ENCODE data around the gene DAP. TPM values are rescaled to one million over a fixed set of nuclear protein-coding genes. Genes with fewer than 3 reads are reported as not detected.

Gene DAP
- total RNA-seq, 1 donor: 20.1 TPM

- Histone ChIP-seq H3K9me3 (ENCODE audit: low read depth, low read length) (no peaks in the 10 kb centered on the region), H3K4me1 (ENCODE audit: insufficient read depth, low read length) (no peaks in the 10 kb centered on the region), H3K27me3 (ENCODE audit: insufficient read depth, low read length) (no peaks in the 10 kb centered on the region), H3K4me3 (ENCODE audit: low read length) (no peak overlapping the region)
These were observed 48.3 kb downstream of the DAP start for GRCh38 chr5:10712574-10713366.

DNA sequence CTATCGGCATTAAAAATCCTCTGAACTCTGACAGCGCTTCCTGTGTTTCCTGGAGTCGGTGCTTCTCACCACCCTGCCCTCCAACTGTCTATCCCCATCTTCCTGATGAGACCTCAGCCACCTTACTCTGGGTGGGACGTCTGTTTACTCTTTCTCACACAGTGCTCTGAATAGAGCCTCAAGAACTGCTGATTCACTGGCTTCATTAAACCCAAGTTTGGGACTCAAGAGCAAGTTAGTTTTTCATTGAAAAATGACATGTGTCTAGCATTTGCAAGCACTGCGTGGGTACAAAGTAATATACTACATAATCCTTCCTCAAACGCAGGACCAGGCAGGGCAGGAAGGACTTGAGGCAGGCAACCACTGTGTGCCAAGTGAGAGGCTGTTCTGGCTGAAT, 49.5 kb downstream of the DAP start:
- H3K9me3 ChIP-seq (ENCODE audit: low read depth, low read length): no peaks in the 10 kb centered on the region
- no peak overlapping the region for H3K4me3 ChIP-seq (ENCODE audit: low read length)
- no peaks in the 10 kb centered on the region for H3K27me3 ChIP-seq (ENCODE audit: insufficient read depth, low read length)
- no peaks in the 10 kb centered on the region for H3K4me1 ChIP-seq (ENCODE audit: insufficient read depth, low read length)

- Histone ChIP-seq H3K9me3 (ENCODE audit: low read depth, low read length) (no peaks in the 10 kb centered on the region), H3K4me3 (ENCODE audit: low read length) (no peak overlapping the region), H3K4me1 (ENCODE audit: insufficient read depth, low read length) (peaks cover under 1% of the 10 kb centered on the region), H3K27me3 (ENCODE audit: insufficient read depth, low read length) (no peaks in the 10 kb centered on the region)
These were observed 50.4 kb downstream of the DAP start for GRCh38 chr5:10710513-10711128.

GRCh38 chr5:10709933-10710332, 51.1 kb downstream of the DAP start:
- H3K27me3 ChIP-seq (ENCODE audit: insufficient read depth, low read length): no peaks in the 10 kb centered on the region
- H3K4me1 ChIP-seq (ENCODE audit: insufficient read depth, low read length): peaks cover 8% of the 10 kb centered on the region
- no peaks in the 10 kb centered on the region for H3K9me3 ChIP-seq (ENCODE audit: low read depth, low read length)
- H3K4me3 ChIP-seq (ENCODE audit: low read length): no peak overlapping the region

DNA sequence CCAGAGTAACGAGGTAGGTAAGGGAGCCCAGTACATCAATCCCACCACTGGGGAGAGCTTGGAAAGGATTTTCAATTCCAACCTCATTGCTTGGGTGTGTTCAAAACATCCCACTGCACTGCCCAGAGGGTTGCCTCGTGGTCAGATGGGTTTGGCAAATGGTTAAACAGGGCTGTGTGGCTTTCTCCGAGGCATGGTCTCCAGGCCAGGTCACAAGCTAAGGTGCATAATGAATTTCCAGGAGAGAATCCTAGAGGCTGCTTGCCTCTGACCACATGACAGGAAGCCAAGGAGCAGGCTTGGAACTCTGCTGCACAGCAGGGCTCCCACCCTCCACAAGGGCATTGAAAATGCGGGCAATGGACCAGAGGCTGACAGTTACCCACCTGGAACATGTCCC, 51.6 kb downstream of the DAP start:
- Histone ChIP-seq H3K4me3 (ENCODE audit: low read length) (no peak overlapping the region), H3K27me3 (ENCODE audit: insufficient read depth, low read length) (no peaks in the 10 kb centered on the region), H3K4me1 (ENCODE audit: insufficient read depth, low read length) (peaks cover 13% of the 10 kb centered on the region), H3K9me3 (ENCODE audit: low read depth, low read length) (no peaks in the 10 kb centered on the region)

DNA sequence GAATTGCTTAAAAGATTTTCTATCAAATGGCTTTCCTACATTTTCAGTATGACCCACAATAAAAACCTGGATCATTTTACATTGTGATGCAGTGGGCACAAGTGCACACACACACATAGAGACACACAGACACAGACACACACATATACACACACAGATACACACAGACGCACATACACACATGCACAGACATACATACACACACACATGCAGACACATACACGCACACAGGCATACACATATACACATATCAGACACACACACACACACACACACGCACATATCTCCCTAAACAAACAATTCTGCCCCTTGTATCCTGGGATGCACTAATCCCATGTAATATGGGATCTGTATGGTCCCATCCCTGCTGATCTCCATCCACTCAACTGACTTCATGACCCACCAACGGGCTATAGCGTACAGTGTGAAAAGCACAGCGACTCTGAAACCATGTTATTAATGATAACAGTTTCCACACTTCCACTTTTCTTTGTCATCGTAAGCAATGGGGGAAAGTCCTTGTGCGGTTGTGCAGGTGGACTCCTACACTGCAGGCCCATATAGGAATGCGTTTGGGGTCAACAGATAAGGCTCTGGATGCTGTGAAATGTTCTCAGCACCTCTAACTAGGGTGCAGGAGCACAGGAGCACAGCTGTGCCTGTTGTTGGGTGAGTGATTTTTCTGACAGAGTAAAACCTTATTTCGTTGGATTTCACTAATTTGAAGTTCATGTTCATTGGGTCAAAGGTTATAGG, 52.7 kb downstream of the DAP start:
- Histone ChIP-seq H3K9me3 (ENCODE audit: low read depth, low read length) (no peaks in the 10 kb centered on the region), H3K4me3 (ENCODE audit: low read length) (no peak overlapping the region)

GRCh38 chr5:10707198-10708142, 53.6 kb downstream of the DAP start:
- Histone ChIP-seq H3K27me3 (ENCODE audit: insufficient read depth, low read length) (no peaks in the 10 kb centered on the region), H3K9me3 (ENCODE audit: low read depth, low read length) (no peaks in the 10 kb centered on the region), H3K4me1 (ENCODE audit: insufficient read depth, low read length) (peaks cover 16% of the 10 kb centered on the region), H3K4me3 (ENCODE audit: low read length) (no peak overlapping the region)

More for the DNA sequence above, 52.7 kb downstream of the DAP start:
- H3K4me1 ChIP-seq (ENCODE audit: insufficient read depth, low read length): peaks cover 16% of the 10 kb centered on the region
- H3K27me3 ChIP-seq (ENCODE audit: insufficient read depth, low read length): no peaks in the 10 kb centered on the region

GRCh38 chr5:10706326-10706725, 54.7 kb downstream of the DAP start:
- peaks cover 16% of the 10 kb centered on the region for H3K4me1 ChIP-seq (ENCODE audit: insufficient read depth, low read length)
- no peaks in the 10 kb centered on the region for H3K9me3 ChIP-seq (ENCODE audit: low read depth, low read length)
- no peaks in the 10 kb centered on the region for H3K27me3 ChIP-seq (ENCODE audit: insufficient read depth, low read length)
- H3K4me3 ChIP-seq (ENCODE audit: low read length): no peak overlapping the region

- no peak overlapping the region for H3K4me3 ChIP-seq (ENCODE audit: low read length)
- no peaks in the 10 kb centered on the region for H3K9me3 ChIP-seq (ENCODE audit: low read depth, low read length)
- no peaks in the 10 kb centered on the region for H3K27me3 ChIP-seq (ENCODE audit: insufficient read depth, low read length)
- peaks cover 16% of the 10 kb centered on the region for H3K4me1 ChIP-seq (ENCODE audit: insufficient read depth, low read length)
These were observed 55.3 kb downstream of the DAP start for GRCh38 chr5:10705747-10706146.

GRCh38 chr5:10704949-10705621, 55.9 kb downstream of the DAP start:
- H3K9me3 ChIP-seq (ENCODE audit: low read depth, low read length): no peaks in the 10 kb centered on the region
- no peaks in the 10 kb centered on the region for H3K27me3 ChIP-seq (ENCODE audit: insufficient read depth, low read length)
- peaks cover 22% of the 10 kb centered on the region for H3K4me1 ChIP-seq (ENCODE audit: insufficient read depth, low read length)
- no peak overlapping the region for H3K4me3 ChIP-seq (ENCODE audit: low read length)

GRCh38 chr5:10703676-10704075, 57.4 kb downstream of the DAP start:
- H3K4me3 ChIP-seq (ENCODE audit: low read length): no peak overlapping the region
- no peaks in the 10 kb centered on the region for H3K27me3 ChIP-seq (ENCODE audit: insufficient read depth, low read length)
- no peaks in the 10 kb centered on the region for H3K9me3 ChIP-seq (ENCODE audit: low read depth, low read length)
- H3K4me1 ChIP-seq (ENCODE audit: insufficient read depth, low read length): peaks cover 22% of the 10 kb centered on the region

GRCh38 chr5:10702911-10703491, 58.0 kb downstream of the DAP start:
- no peaks in the 10 kb centered on the region for H3K27me3 ChIP-seq (ENCODE audit: insufficient read depth, low read length)
- H3K4me3 ChIP-seq (ENCODE audit: low read length): no peak overlapping the region
- H3K4me1 ChIP-seq (ENCODE audit: insufficient read depth, low read length): peaks cover 22% of the 10 kb centered on the region
- no peaks in the 10 kb centered on the region for H3K9me3 ChIP-seq (ENCODE audit: low read depth, low read length)

- Histone ChIP-seq H3K4me1 (ENCODE audit: insufficient read depth, low read length) (peaks cover 22% of the 10 kb centered on the region), H3K4me3 (ENCODE audit: low read length) (no peak overlapping the region), H3K9me3 (ENCODE audit: low read depth, low read length) (no peaks in the 10 kb centered on the region)
These were observed 58.9 kb downstream of the DAP start for GRCh38 chr5:10702040-10702629.

More at GRCh38 chr5:10702040-10702629, 58.9 kb downstream of the DAP start:
- H3K27me3 ChIP-seq (ENCODE audit: insufficient read depth, low read length): no peaks in the 10 kb centered on the region

Data from mononuclear cell (primary cell).